Ishikawa (cell line): ENCODE measurements around the gene NRXN3.

Experiments
- CEBPB ChIP-seq: IDR thresholded peaks from 2 replicates; pipeline ENCODE4 v1.6.1; 2012
- CREB1 ChIP-seq: IDR thresholded peaks from 2 replicates; pipeline ENCODE4 v1.6.1; 2012; ENCODE audit warnings: low read depth
- EGR1 ChIP-seq: IDR thresholded peaks from 2 replicates; pipeline ENCODE4 v1.6.1; 2012
- EP300 ChIP-seq: IDR thresholded peaks from 2 replicates; pipeline ENCODE4 v1.6.1; 2012; ENCODE audit warnings: borderline replicate concordance
- FOXM1 ChIP-seq: IDR thresholded peaks from 2 replicates; pipeline ENCODE4 v1.6.1; 2012; ENCODE audit warnings: low read depth, borderline replicate concordance
- MAX ChIP-seq: IDR thresholded peaks from 2 replicates; pipeline ENCODE4 v1.6.1; 2012
- NFIC ChIP-seq: IDR thresholded peaks from 2 replicates; pipeline ENCODE4 v1.6.1; 2012
- RAD21 ChIP-seq: IDR thresholded peaks from 2 replicates; pipeline ENCODE4 v1.6.1; 2012; ENCODE audit warnings: low read depth
- REST ChIP-seq: IDR thresholded peaks from 2 replicates; pipeline ENCODE4 v1.6.1; 2012; ENCODE audit warnings: low read depth, mild to moderate bottlenecking
- TAF1 ChIP-seq: IDR thresholded peaks from 2 replicates; pipeline ENCODE4 v1.6.1; 2012; ENCODE audit warnings: low read depth, mild to moderate bottlenecking
- TCF12 ChIP-seq: IDR thresholded peaks from 2 replicates; pipeline ENCODE4 v1.6.1; 2012; ENCODE audit warnings: low read depth
- TEAD4 ChIP-seq: IDR thresholded peaks from 2 replicates; pipeline ENCODE4 v1.6.1; 2012
- USF1 ChIP-seq: IDR thresholded peaks from 2 replicates; pipeline ENCODE4 v1.6.1; 2012
- YY1 ChIP-seq: IDR thresholded peaks from 2 replicates; pipeline ENCODE4 v1.6.1; 2012; ENCODE audit warnings: low read depth
- ZBTB7A ChIP-seq: IDR thresholded peaks from 2 replicates; pipeline ENCODE4 v1.6.1; 2012; ENCODE audit warnings: low read depth

Gene NRXN3

GRCh38 chr14:79043194-79043889 lies 873.2 kb downstream of the NRXN3 start:
- TF ChIP-seq ZBTB7A, result no peak

GRCh38 chr14:79044894-79045624 lies 874.9 kb downstream of the NRXN3 start:
- no peak for TF ChIP-seq TEAD4

GRCh38 chr14:79050787-79051727 lies 880.9 kb downstream of the NRXN3 start:
- TF ChIP-seq REST (no peak), TAF1 (no peak), FOXM1 (no peak), TEAD4 (no peak), EP300 (no peak), RAD21 (no peak), CEBPB (no peak), ZBTB7A (no peak), MAX (no peak), CREB1 (no peak), USF1 (no peak), TCF12 (no peak), NFIC (no peak), YY1 (no peak), EGR1 (no peak)

GRCh38 chr14:79051742-79052141 lies 881.6 kb downstream of the NRXN3 start:
- TF ChIP-seq RAD21 (no peak), EGR1 (no peak), MAX (no peak), NFIC (no peak), USF1 (no peak), CEBPB (no peak), TCF12 (no peak), CREB1 (no peak), YY1 (no peak), REST (no peak), FOXM1 (no peak), ZBTB7A (no peak), TAF1 (no peak), TEAD4 (no peak), EP300 (no peak)

GRCh38 chr14:79056879-79057278 lies 886.7 kb downstream of the NRXN3 start:
- TF ChIP-seq RAD21 (no peak), MAX (no peak), ZBTB7A (no peak), EGR1 (no peak), EP300 (no peak), CEBPB (no peak), CREB1 (no peak), NFIC (no peak), USF1 (no peak), TAF1 (no peak), YY1 (no peak), FOXM1 (no peak), TEAD4 (no peak), REST (no peak), TCF12 (no peak)
